ENCODE data around the gene GPR35.

GRCh38 chr2:240626531-240627300 is 1.4 kb downstream of the GPR35 start:
- TF ChIP-seq CREB5 (CRISPR knock-in tag; IDR thresholded peaks at IDR 0.05; ENCODE audit: low read depth) (no peak), PPARA (CRISPR knock-in tag; IDR thresholded peaks at IDR 0.05; ENCODE audit: borderline replicate concordance) (no peak), ZFP30 (CRISPR knock-in tag; IDR thresholded peaks at IDR 0.05) (no peak), ZFP3 (CRISPR knock-in tag; IDR thresholded peaks at IDR 0.05) (no peak), ESRRG (CRISPR knock-in tag; IDR thresholded peaks at IDR 0.05) (no peak), RARB (CRISPR knock-in tag; IDR thresholded peaks at IDR 0.05) (no peak), ZC3H10 (CRISPR knock-in tag; IDR thresholded peaks at IDR 0.05) (no peak), SNAI2 (CRISPR knock-in tag; IDR thresholded peaks at IDR 0.05) (no peak), ARNTL (CRISPR knock-in tag; IDR thresholded peaks at IDR 0.05; ENCODE audit: borderline replicate concordance, low read depth) (no peak), ISL1 (CRISPR knock-in tag; IDR thresholded peaks at IDR 0.05) (no peak), CSDC2 (CRISPR knock-in tag; IDR thresholded peaks at IDR 0.05) (no peak), BACH2 (CRISPR knock-in tag; IDR thresholded peaks at IDR 0.05; ENCODE audit: borderline replicate concordance) (no peak), OSR1 (CRISPR knock-in tag; IDR thresholded peaks at IDR 0.05) (no peak), PATZ1 (CRISPR knock-in tag; IDR thresholded peaks at IDR 0.05; ENCODE audit: borderline replicate concordance) (no peak)
